Loucy (cell line): Measurements from ENCODE around the gene C1QL1.

ENCODE experiments used
- H2AFZ ChIP-seq: fragments of 200-600 bp; sonication (generic); 2 replicates; pipeline ENCODE4 v1.6.0; 2016; ENCODE audit warnings: antibody characterized with exemption, mild to moderate bottlenecking, low read length, moderate library complexity
- H3F3A ChIP-seq: fragments of 200-600 bp; 2 replicates; pipeline ENCODE4 v1.6.0; 2016; ENCODE audit warnings: antibody characterized with exemption, low read depth, mild to moderate bottlenecking
- H3K27me3 ChIP-seq: fragments of 200-600 bp; sonication (generic); 2 replicates; pipeline ENCODE4 v1.6.1; 2014; ENCODE audit warnings: low read length, mild to moderate bottlenecking; ENCODE audit not compliant: insufficient read depth, poor library complexity, severe bottlenecking
- H3K36me3 ChIP-seq: fragments of 200-600 bp; sonication (generic); 2 replicates; pipeline ENCODE4 v1.6.1; 2016; ENCODE audit warnings: low read length; ENCODE audit not compliant: insufficient read depth
- H3K4me1 ChIP-seq: fragments of 200-600 bp; sonication (generic); 2 replicates; pipeline ENCODE4 v1.5.1; 2014; ENCODE audit warnings: low read length, mild to moderate bottlenecking; ENCODE audit not compliant: insufficient read depth, poor library complexity, severe bottlenecking
- H3K4me2 ChIP-seq: fragments of 200-600 bp; sonication (generic); 2 replicates; pipeline ENCODE4 v1.6.0; 2014; ENCODE audit warnings: antibody characterized with exemption, low read length, low read depth, mild to moderate bottlenecking; ENCODE audit not compliant: poor library complexity, severe bottlenecking
- H3K4me3 ChIP-seq: fragments of 200-600 bp; sonication (generic); 2 replicates; pipeline ENCODE4 v1.5.1; 2014; ENCODE audit warnings: low read length, mild to moderate bottlenecking, mixed read lengths; ENCODE audit not compliant: poor library complexity, severe bottlenecking
- H3K79me2 ChIP-seq: fragments of 200-600 bp; sonication (generic); 2 replicates; pipeline ENCODE4 v1.6.1; 2014; ENCODE audit warnings: low read length; ENCODE audit not compliant: insufficient read depth
- H3K9ac ChIP-seq: fragments of 200-600 bp; sonication (generic); 2 replicates; pipeline ENCODE4 v1.6.0; 2014; ENCODE audit warnings: mild to moderate bottlenecking, low read depth, low read length, moderate library complexity; ENCODE audit not compliant: poor library complexity, severe bottlenecking
- H3K9me2 ChIP-seq: fragments of 200-600 bp; sonication (generic); replicated peaks from 2 replicates; pipeline ENCODE4 v1.6.1; 2016; ENCODE audit warnings: low read depth, low read length, mixed read lengths
- H3K9me3 ChIP-seq: fragments of 200-600 bp; sonication (generic); 2 replicates; pipeline ENCODE4 v1.6.1; 2014; ENCODE audit warnings: mild to moderate bottlenecking, antibody characterized with exemption, low read length, low read depth; ENCODE audit not compliant: insufficient read depth
- H4K20me1 ChIP-seq: fragments of 200-600 bp; sonication (generic); 2 replicates; pipeline ENCODE4 v1.6.0; 2014; ENCODE audit warnings: antibody characterized with exemption, low read length, mild to moderate bottlenecking; ENCODE audit not compliant: insufficient read depth, poor library complexity, severe bottlenecking
- EZH2phosphoT487 ChIP-seq: fragments of 200-600 bp; IDR thresholded peaks from 2 replicates; pipeline ENCODE4 v1.6.1; 2018; ENCODE audit warnings: antibody characterized with exemption, mild to moderate bottlenecking, moderate library complexity, borderline replicate concordance
- TF ChIP-seq, protein P1 (sequence below): fragments of 200-600 bp; sonication (generic); conservative IDR thresholded peaks from 2 replicates; pipeline ENCODE4 v1.5.1; 2014; ENCODE audit warnings: mild to moderate bottlenecking, antibody characterized with exemption, low read length

C1QL1 gene

DNA sequence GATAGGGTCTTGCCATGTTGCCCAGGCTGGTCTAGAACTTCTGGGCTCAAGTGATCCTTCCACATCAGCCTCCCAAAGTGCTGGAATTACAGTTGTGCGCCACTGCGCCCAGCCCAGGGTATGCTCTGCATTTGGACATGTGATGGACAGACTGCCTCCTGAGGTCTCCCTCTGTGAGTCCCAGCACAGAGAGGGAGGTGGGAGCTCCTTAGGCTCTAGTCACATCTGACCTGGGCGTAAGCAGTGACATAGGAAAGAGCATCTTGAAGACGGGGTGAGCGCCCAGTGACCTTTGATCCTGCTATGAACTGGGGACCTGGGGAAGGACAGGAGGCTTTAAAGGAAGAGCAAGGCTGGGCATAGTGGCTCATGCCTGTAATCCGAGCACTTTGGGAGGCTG, 50.6 kb downstream of the C1QL1 start:
- Histone ChIP-seq H3K4me1 (peaks cover 11% of the 10 kb centered on the region), H2AFZ (no peak overlapping the region), H3K4me3 (no peak overlapping the region), H3K9ac (no peak overlapping the region), H4K20me1 (no peaks in the 10 kb centered on the region), H3K9me3 (no peaks in the 10 kb centered on the region), H3K36me3 (no peaks in the 10 kb centered on the region), H3K9me2 (no peaks in the 10 kb centered on the region), H3K79me2 (no peaks in the 10 kb centered on the region), H3K4me2 (no peak overlapping the region), H3K27me3 (no peaks in the 10 kb centered on the region), H3F3A (no peaks in the 10 kb centered on the region)
- no peak for TF ChIP-seq EZH2phosphoT487
- TF ChIP-seq, protein P1, sequence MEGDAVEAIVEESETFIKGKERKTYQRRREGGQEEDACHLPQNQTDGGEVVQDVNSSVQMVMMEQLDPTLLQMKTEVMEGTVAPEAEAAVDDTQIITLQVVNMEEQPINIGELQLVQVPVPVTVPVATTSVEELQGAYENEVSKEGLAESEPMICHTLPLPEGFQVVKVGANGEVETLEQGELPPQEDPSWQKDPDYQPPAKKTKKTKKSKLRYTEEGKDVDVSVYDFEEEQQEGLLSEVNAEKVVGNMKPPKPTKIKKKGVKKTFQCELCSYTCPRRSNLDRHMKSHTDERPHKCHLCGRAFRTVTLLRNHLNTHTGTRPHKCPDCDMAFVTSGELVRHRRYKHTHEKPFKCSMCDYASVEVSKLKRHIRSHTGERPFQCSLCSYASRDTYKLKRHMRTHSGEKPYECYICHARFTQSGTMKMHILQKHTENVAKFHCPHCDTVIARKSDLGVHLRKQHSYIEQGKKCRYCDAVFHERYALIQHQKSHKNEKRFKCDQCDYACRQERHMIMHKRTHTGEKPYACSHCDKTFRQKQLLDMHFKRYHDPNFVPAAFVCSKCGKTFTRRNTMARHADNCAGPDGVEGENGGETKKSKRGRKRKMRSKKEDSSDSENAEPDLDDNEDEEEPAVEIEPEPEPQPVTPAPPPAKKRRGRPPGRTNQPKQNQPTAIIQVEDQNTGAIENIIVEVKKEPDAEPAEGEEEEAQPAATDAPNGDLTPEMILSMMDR, result no peak

DNA sequence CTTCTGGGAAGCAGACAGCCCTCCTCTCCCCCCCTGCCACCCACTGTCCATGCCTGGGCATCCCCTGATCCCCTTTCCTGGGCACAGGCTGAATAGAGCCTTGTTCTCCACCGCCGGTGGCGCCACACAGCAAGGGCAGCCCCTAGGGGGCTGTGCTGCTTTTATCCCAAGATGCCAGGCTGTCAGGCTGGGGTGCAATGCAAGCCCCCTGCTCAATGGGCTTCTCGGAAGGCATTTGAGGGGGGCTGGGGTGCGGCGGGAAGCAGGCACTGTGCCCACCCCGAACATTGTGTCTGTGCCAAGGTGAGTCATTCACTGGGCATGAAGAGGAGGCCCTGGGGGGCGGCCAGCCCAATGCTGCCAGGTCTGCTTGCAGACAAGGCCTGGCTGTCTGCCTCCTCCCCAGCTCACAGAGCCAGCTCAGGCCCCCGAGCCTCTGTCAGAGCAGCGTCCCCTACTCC, 51.3 kb downstream of the C1QL1 start:
- no peak overlapping the region for H3K9ac ChIP-seq
- no peaks in the 10 kb centered on the region for H3K9me3 ChIP-seq
- no peaks in the 10 kb centered on the region for H3K79me2 ChIP-seq
- no peaks in the 10 kb centered on the region for H3K27me3 ChIP-seq
- no peaks in the 10 kb centered on the region for H3K9me2 ChIP-seq
- no peak overlapping the region for H2AFZ ChIP-seq
- no peaks in the 10 kb centered on the region for H4K20me1 ChIP-seq
- peaks cover 11% of the 10 kb centered on the region for H3K4me1 ChIP-seq
- H3K4me2 ChIP-seq, result no peak overlapping the region
- no peaks in the 10 kb centered on the region for H3F3A ChIP-seq
- no peak overlapping the region for H3K4me3 ChIP-seq
- no peak for TF ChIP-seq EZH2phosphoT487
- TF ChIP-seq, protein P1, result no peak; the same call in 1 of the 2 replicates
- H3K36me3 ChIP-seq, result no peaks in the 10 kb centered on the region

DNA sequence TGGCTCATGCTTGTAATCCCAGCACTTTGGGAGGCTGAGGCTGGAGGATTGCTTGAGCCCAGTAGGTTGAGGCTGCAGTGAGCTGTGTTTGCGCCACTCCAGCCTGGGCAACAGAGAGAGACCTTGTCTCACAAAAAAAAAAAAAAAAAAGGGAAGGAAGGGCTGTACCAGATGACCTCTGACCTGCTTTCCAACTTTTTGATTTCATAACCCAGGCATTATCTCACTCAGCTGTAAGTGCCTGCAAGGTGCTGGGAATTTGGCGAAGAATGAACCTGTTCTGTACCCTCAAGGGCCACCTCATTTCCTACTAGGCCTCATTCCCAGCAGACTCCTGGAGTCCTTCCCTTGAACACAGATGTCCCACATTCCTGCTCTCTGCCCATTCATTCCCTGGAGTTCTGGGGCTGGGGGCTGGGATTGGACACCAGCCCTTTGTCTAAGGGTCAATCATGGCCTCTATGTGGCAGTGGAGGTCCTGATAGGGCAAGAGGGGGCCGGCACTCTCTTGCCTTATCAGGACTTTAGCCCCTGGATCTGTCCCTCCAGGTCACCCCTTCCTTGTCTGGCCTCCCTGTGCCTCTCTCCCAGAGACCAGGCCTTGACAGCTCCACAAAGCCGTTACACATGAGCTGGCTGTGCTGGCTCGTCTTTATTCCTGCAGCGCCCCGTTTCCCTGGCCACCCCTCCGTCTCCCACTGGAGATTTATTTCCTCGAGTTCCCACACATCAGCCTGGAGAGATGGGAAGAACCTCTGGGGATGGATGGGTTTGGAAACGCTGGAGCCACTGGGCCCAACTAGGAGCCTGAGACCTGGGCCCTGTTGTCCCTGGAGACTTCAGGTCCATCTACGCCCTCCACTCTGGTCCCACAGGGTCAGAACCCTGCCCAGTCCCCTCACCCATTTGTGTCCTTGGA, 52.0 kb downstream of the C1QL1 start:
- H3K79me2 ChIP-seq, result no peaks in the 10 kb centered on the region
- H3K27me3 ChIP-seq, result no peaks in the 10 kb centered on the region
- H3K4me2 ChIP-seq, result no peak overlapping the region
- H3K9me3 ChIP-seq, result no peaks in the 10 kb centered on the region
- no peaks in the 10 kb centered on the region for H3F3A ChIP-seq
- no peak for TF ChIP-seq EZH2phosphoT487
- TF ChIP-seq, protein P1, result no peak
- H4K20me1 ChIP-seq, result no peaks in the 10 kb centered on the region
- peaks cover 10% of the 10 kb centered on the region for H3K4me1 ChIP-seq
- no peak overlapping the region for H3K4me3 ChIP-seq
- H2AFZ ChIP-seq, result no peak overlapping the region
- no peak overlapping the region for H3K9ac ChIP-seq
- no peaks in the 10 kb centered on the region for H3K36me3 ChIP-seq
- H3K9me2 ChIP-seq, result no peaks in the 10 kb centered on the region
